WTC11 (cell line): ENCODE results near the gene ZDHHC6.

Experiments
- CTCF ChIP-seq: fragments of 200-600 bp; IDR thresholded peaks from 2 replicates; pipeline ENCODE4 v1.8.0; 2022; ENCODE audit warnings: antibody characterized with exemption
- FOXP1 ChIP-seq: sonication (generic); formaldehyde crosslinking; IDR thresholded peaks from 2 replicates; pipeline ENCODE4 v1.8.0; 2022; ENCODE audit warnings: missing genetic modification reagents, mild to moderate bottlenecking, moderate library complexity, borderline replicate concordance
- FOXP4 ChIP-seq: sonication (generic); formaldehyde crosslinking; IDR thresholded peaks from 2 replicates; pipeline ENCODE4 v1.8.0; 2022; ENCODE audit warnings: mild to moderate bottlenecking, missing genetic modification reagents
- MAX ChIP-seq: sonication (generic); formaldehyde crosslinking; IDR thresholded peaks from 2 replicates; pipeline ENCODE4 v1.8.0; 2022; ENCODE audit warnings: mild to moderate bottlenecking, missing genetic modification reagents
- NFYB ChIP-seq: sonication (generic); formaldehyde crosslinking; conservative IDR thresholded peaks from 2 replicates; pipeline ENCODE4 v1.8.0; 2022; ENCODE audit warnings: low read depth, missing genetic modification reagents
- NR2C2 ChIP-seq: sonication (generic); formaldehyde crosslinking; IDR thresholded peaks from 2 replicates; pipeline ENCODE4 v1.8.0; 2022; ENCODE audit warnings: mild to moderate bottlenecking, missing genetic modification reagents
- ZBTB21 ChIP-seq: sonication (generic); formaldehyde crosslinking; IDR thresholded peaks from 2 replicates; pipeline ENCODE4 v1.8.1; 2023; ENCODE audit warnings: mild to moderate bottlenecking, missing genetic modification reagents, borderline replicate concordance
- ZNF232 ChIP-seq: sonication (generic); formaldehyde crosslinking; IDR thresholded peaks from 2 replicates; pipeline ENCODE4 v1.8.0; 2022; ENCODE audit warnings: mild to moderate bottlenecking, missing genetic modification reagents
- ZNF423 ChIP-seq: fragments of 250-450 bp; sonication (Bioruptor Pico); IDR thresholded peaks from 2 replicates; pipeline ENCODE4 v2.1.2; 2022; ENCODE audit warnings: mild to moderate bottlenecking, moderate library complexity

GRCh38 chr10:112426111-112426510 is 20.6 kb downstream of the ZDHHC6 start:
- TF ChIP-seq ZNF232 (CRISPR knock-in tag) = no peak
- no peak for TF ChIP-seq MAX (CRISPR knock-in tag)
- TF ChIP-seq ZNF423 (CRISPR knock-in tag) = no peak
- no peak for TF ChIP-seq NR2C2 (CRISPR knock-in tag)
- no peak for TF ChIP-seq CTCF
- no peak for TF ChIP-seq FOXP1 (CRISPR knock-in tag)
- no peak for TF ChIP-seq NFYB (CRISPR knock-in tag)
- TF ChIP-seq FOXP4 (CRISPR knock-in tag) = no peak
- TF ChIP-seq ZBTB21 (CRISPR knock-in tag) = no peak
